Smooth muscle cell (in vitro differentiated cells): ENCODE measurements around the gene PARD3B. TPM values are rescaled to one million over a fixed set of nuclear protein-coding genes. Genes with fewer than 3 reads are reported as not detected.

Experiments used
- DNase-seq: peaks from one replicate; lab custom pipeline; 2025; ENCODE audit not compliant: unreplicated experiment; lab: John Stamatoyannopoulos, UW
- H2AFZ ChIP-seq: fragments of 200-600 bp; sonication (generic); 2 replicates; pipeline ENCODE4 v1.6.0; 2016; ENCODE audit warnings: antibody characterized with exemption, low read depth, mild to moderate bottlenecking
- H3F3A ChIP-seq: fragments of 200-600 bp; sonication (generic); 2 replicates; pipeline ENCODE4 v1.6.0; 2017; ENCODE audit warnings: antibody characterized with exemption, low read depth
- H3K27ac ChIP-seq: fragments of 200-600 bp; sonication (generic); 2 replicates; pipeline ENCODE4 v1.5.1; 2016; ENCODE audit warnings: low read depth, mild to moderate bottlenecking
- H3K27me3 ChIP-seq: fragments of 200-600 bp; sonication (generic); 2 replicates; pipeline ENCODE4 v1.6.1; 2016; ENCODE audit warnings: low read depth, mild to moderate bottlenecking
- H3K36me3 ChIP-seq: fragments of 200-600 bp; sonication (generic); 2 replicates; pipeline ENCODE4 v1.5.1; 2016; ENCODE audit warnings: low read depth
- H3K4me1 ChIP-seq: fragments of 200-600 bp; sonication (generic); 2 replicates; pipeline ENCODE4 v1.5.1; 2016; ENCODE audit warnings: low read depth
- H3K4me2 ChIP-seq: fragments of 200-600 bp; sonication (generic); 2 replicates; pipeline ENCODE4 v1.6.0; 2016; ENCODE audit warnings: mild to moderate bottlenecking
- H3K4me3 ChIP-seq: fragments of 200-600 bp; sonication (generic); 2 replicates; pipeline ENCODE4 v1.5.1; 2016; ENCODE audit warnings: mild to moderate bottlenecking
- H3K79me2 ChIP-seq: fragments of 200-600 bp; sonication (generic); 2 replicates; pipeline ENCODE4 v1.6.0; 2016; ENCODE audit warnings: low read depth, mild to moderate bottlenecking
- H3K9ac ChIP-seq: fragments of 200-600 bp; sonication (generic); 2 replicates; pipeline ENCODE4 v1.6.0; 2016; ENCODE audit warnings: low read depth
- H3K9me3 ChIP-seq: fragments of 200-600 bp; sonication (generic); replicated peaks from 2 replicates; pipeline ENCODE4 v1.5.1; 2016; ENCODE audit warnings: low read depth
- H4K20me1 ChIP-seq: fragments of 200-600 bp; sonication (generic); 2 replicates; pipeline ENCODE4 v1.6.0; 2016; ENCODE audit warnings: low read depth
- WGBS: methylation state at CpG from one replicate; pipeline ENCODE4 v1.1.7; 2016; ENCODE audit warnings: low lambda C conversion rate; 5-methylcytosine and 5-hydroxymethylcytosine counted together
- polyA plus RNA-seq: library from polyadenylated mRNA; unstranded; fragments of >200 nt; fragmentation: Nextera tagmentation; extraction: Ambion mirVana; gene quantifications from 2 replicates; pipeline ENCODE4 v1.2.1, GENCODE V29; 2016
- total RNA-seq: library from RNA; depleted of rRNA; stranded (reverse); fragments of >200 nt; gene quantifications from 2 replicates; pipeline ENCODE4 v1.2.3, GENCODE V29; 2014
- TF ChIP-seq, protein P1 (sequence below): fragments of 200-600 bp; sonication (generic); IDR thresholded peaks from 2 replicates; pipeline ENCODE4 v1.5.1; 2017; ENCODE audit warnings: borderline replicate concordance, mild to moderate bottlenecking, antibody characterized with exemption; ENCODE audit not compliant: insufficient read depth, poor library complexity, severe bottlenecking

Gene PARD3B
- total and polyA plus RNA-seq, 2 experiments from 2014 or later = 3.3 to 12.2 TPM

DNA sequence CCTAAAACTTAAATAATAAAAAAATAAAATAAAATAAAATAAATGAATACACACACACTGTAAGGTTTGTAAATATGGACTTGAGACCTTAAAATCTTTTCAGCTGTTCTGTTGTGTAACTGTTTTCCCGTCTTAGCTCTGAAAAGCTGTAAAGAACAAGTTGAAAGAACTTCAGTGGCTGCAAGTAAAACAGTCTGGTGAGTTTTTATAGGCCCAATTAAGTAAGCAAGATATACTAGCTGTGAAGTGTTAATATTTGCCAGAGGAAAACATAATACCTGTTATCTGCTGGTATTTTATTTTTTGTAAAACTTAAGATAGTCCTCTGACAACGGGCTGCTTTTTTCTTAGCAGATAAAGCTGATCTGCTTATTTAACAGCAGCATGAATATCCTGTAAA is 960.1 kb downstream of the PARD3B start:
- H3K4me2 ChIP-seq = no peak overlapping the region
- no peak overlapping the region for H3K27ac ChIP-seq
- no peak overlapping the region for H2AFZ ChIP-seq
- H3K9ac ChIP-seq = no peak overlapping the region
- H3K9me3 ChIP-seq = no peaks in the 10 kb centered on the region
- no peaks in the 10 kb centered on the region for H3K79me2 ChIP-seq
- DNase-seq = no peak
- no peaks in the 10 kb centered on the region for H3K27me3 ChIP-seq
- TF ChIP-seq, protein P1, sequence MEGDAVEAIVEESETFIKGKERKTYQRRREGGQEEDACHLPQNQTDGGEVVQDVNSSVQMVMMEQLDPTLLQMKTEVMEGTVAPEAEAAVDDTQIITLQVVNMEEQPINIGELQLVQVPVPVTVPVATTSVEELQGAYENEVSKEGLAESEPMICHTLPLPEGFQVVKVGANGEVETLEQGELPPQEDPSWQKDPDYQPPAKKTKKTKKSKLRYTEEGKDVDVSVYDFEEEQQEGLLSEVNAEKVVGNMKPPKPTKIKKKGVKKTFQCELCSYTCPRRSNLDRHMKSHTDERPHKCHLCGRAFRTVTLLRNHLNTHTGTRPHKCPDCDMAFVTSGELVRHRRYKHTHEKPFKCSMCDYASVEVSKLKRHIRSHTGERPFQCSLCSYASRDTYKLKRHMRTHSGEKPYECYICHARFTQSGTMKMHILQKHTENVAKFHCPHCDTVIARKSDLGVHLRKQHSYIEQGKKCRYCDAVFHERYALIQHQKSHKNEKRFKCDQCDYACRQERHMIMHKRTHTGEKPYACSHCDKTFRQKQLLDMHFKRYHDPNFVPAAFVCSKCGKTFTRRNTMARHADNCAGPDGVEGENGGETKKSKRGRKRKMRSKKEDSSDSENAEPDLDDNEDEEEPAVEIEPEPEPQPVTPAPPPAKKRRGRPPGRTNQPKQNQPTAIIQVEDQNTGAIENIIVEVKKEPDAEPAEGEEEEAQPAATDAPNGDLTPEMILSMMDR = no peak
- H3K4me1 ChIP-seq = peaks cover 3% of the 10 kb centered on the region
- H3K4me3 ChIP-seq = no peak overlapping the region
- H3F3A ChIP-seq = no peaks in the 10 kb centered on the region
- H4K20me1 ChIP-seq = no peaks in the 10 kb centered on the region
- no peaks in the 10 kb centered on the region for H3K36me3 ChIP-seq
- 20% methylated on average over 2 of the region's 2 CpGs for WGBS

DNA sequence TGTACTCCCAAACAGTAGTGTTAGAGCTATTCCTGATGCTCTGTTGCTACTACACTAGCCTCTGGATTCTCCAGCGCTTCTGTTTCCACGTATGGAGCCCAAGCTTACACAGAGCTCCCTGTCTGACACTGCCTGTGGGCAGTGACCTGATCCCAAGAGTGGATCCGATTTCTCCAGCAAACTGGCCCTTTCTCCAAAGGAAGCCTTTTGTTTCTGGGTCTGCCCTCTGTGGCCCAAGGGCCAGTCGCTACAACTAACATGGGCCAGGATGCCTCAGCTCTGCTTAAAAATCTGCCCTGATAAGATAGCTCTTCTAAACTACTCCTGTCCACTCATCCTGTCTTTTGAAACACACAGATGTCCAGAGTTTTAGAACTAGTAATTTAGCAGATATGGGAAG is 964.4 kb downstream of the PARD3B start:
- Histone ChIP-seq H3K4me2 (no peak overlapping the region), H3K79me2 (no peaks in the 10 kb centered on the region), H4K20me1 (no peaks in the 10 kb centered on the region), H3K9ac (no peak overlapping the region), H3K27ac (no peak overlapping the region), H3K9me3 (no peaks in the 10 kb centered on the region), H3F3A (no peaks in the 10 kb centered on the region), H3K27me3 (no peaks in the 10 kb centered on the region), H3K4me3 (no peak overlapping the region), H3K4me1 (peaks cover 11% of the 10 kb centered on the region), H3K36me3 (no peaks in the 10 kb centered on the region), H2AFZ (no peak overlapping the region)
- DNase-seq = no peak
- TF ChIP-seq, protein P1 = no peak
- 86% methylated on average over 4 of the region's 4 CpGs for WGBS

DNA sequence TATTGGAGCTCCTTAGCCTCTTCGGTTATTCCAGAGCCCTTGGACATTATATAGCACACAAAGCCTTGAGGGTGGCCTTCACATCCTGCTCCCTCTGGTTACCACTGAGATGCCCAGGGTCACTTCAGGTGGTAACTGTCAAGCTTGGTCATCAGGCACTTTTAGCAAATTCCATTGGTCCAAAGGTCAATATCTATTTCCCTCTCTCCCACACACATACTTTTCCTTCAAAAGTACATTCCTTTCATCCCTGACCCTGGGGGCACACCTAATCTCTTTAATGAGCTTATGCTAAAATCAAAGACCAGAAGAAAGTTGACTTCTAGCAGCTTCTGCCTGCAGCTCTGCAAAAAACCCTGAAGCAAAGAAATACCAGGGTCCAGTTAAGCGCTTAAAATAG is 965.1 kb downstream of the PARD3B start:
- Histone ChIP-seq H3K4me2 (no peak overlapping the region), H3K9ac (no peak overlapping the region), H3K4me1 (peaks cover 11% of the 10 kb centered on the region), H3K36me3 (no peaks in the 10 kb centered on the region), H3F3A (no peaks in the 10 kb centered on the region), H3K79me2 (no peaks in the 10 kb centered on the region), H3K4me3 (no peak overlapping the region), H3K9me3 (no peaks in the 10 kb centered on the region), H2AFZ (no peak overlapping the region), H4K20me1 (no peaks in the 10 kb centered on the region), H3K27ac (no peak overlapping the region), H3K27me3 (no peaks in the 10 kb centered on the region)
- DNase-seq = no peak
- 76% methylated on average over 2 of the region's 2 CpGs for WGBS
- TF ChIP-seq, protein P1 = no peak

DNA sequence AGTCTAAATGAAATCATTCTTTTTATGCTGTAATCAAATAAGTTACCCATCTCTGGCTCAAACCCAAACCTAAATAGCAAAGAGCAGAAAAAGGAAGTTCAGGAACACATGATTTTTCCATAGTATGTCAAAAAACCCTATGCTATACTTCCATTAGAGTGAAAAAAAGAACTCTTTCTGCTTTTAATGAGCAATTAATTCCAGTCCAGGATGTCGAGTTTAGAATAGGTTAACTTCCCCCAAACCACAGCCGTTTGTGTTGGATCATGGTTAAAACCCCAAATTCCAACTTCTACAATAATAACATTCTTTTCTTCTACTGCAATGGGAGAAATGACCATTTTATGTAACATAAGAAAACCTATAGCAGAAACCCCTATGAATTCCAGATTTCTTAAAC is 965.9 kb downstream of the PARD3B start:
- 63% methylated on average over 2 of the region's 2 CpGs for WGBS
- Histone ChIP-seq H3K36me3 (no peaks in the 10 kb centered on the region), H3K27ac (no peak overlapping the region), H3F3A (no peaks in the 10 kb centered on the region), H3K9me3 (no peaks in the 10 kb centered on the region), H3K4me1 (peaks cover 11% of the 10 kb centered on the region), H3K27me3 (no peaks in the 10 kb centered on the region), H3K9ac (no peak overlapping the region), H2AFZ (no peak overlapping the region), H3K79me2 (no peaks in the 10 kb centered on the region), H4K20me1 (no peaks in the 10 kb centered on the region), H3K4me2 (no peak overlapping the region), H3K4me3 (no peak overlapping the region)
- no peak for DNase-seq
- TF ChIP-seq, protein P1 = no peak
